Parathyroid adenoma (tissue), 2 donors: ENCODE measurements around the gene TSPAN16.

ENCODE experiments used
- H2AFZ ChIP-seq: fragments of 300-600 bp; sonication (generic); one replicate; pipeline ENCODE4 v1.7.0; 2017; ENCODE audit warnings: antibody characterized with exemption, mild to moderate bottlenecking
- H3K27ac ChIP-seq: fragments of 300-600 bp; sonication (generic); one replicate; pipeline ENCODE4 v1.7.0; 2017
- H3K27me3 ChIP-seq: fragments of 300-600 bp; sonication (generic); one replicate; pipeline ENCODE4 v1.7.0; 2017; ENCODE audit warnings: low read length; ENCODE audit not compliant: control insufficient read depth, insufficient read depth
- H3K36me3 ChIP-seq: fragments of 300-600 bp; sonication (generic); one replicate; pipeline ENCODE4 v1.7.0; 2017; ENCODE audit warnings: low read length; ENCODE audit not compliant: control insufficient read depth, insufficient read depth
- H3K4me1 ChIP-seq: fragments of 300-600 bp; sonication (generic); one replicate; pipeline ENCODE4 v1.7.0; 2017; ENCODE audit warnings: control low read depth
- H3K4me2 ChIP-seq: fragments of 300-600 bp; sonication (generic); one replicate; pipeline ENCODE4 v1.7.0; 2017; ENCODE audit warnings: low read length
- H3K4me3 ChIP-seq: fragments of 300-600 bp; sonication (generic); one replicate; pipeline ENCODE4 v1.7.0; 2017; ENCODE audit warnings: low read depth, low read length
- H3K79me2 ChIP-seq: fragments of 300-600 bp; sonication (generic); one replicate; pipeline ENCODE4 v1.7.0; 2017; ENCODE audit warnings: control low read depth
- H3K9ac ChIP-seq: fragments of 300-600 bp; sonication (generic); one replicate; pipeline ENCODE4 v1.7.0; 2017; ENCODE audit warnings: mild to moderate bottlenecking
- H3K9me3 ChIP-seq: fragments of 300-600 bp; sonication (generic); one replicate; pipeline ENCODE4 v1.7.0; 2017; ENCODE audit warnings: low read length; ENCODE audit not compliant: control insufficient read depth
- CTCF ChIP-seq: fragments of 300-600 bp; sonication (generic); IDR thresholded peaks from one replicate; pipeline ENCODE4 v1.7.0; 2017; ENCODE audit warnings: antibody characterized with exemption, mild to moderate bottlenecking
- donor health status: primary hyperparathyroidism.

Gene TSPAN16

GRCh38 chr19:11273989-11274388 lies 22.0 kb upstream of the TSPAN16 start:
- no peaks in the 10 kb centered on the region for H3K36me3 ChIP-seq
- H3K9me3 ChIP-seq: no peaks in the 10 kb centered on the region
- no peaks in the 10 kb centered on the region for H3K27me3 ChIP-seq
- no peak overlapping the region for H2AFZ ChIP-seq
- TF ChIP-seq CTCF: no peak
- H3K4me2 ChIP-seq: no peak overlapping the region
- H3K4me3 ChIP-seq: no peak overlapping the region
- H3K9ac ChIP-seq: no peak overlapping the region
- H3K4me1 ChIP-seq: no peaks in the 10 kb centered on the region
- no peaks in the 10 kb centered on the region for H3K79me2 ChIP-seq
- H3K27ac ChIP-seq: no peak overlapping the region

- no peak for TF ChIP-seq CTCF
- Histone ChIP-seq H3K9ac (no peak overlapping the region), H3K27ac (no peak overlapping the region), H3K4me1 (no peaks in the 10 kb centered on the region), H3K9me3 (no peaks in the 10 kb centered on the region), H3K4me3 (no peak overlapping the region), H2AFZ (no peak overlapping the region), H3K4me2 (no peak overlapping the region), H3K36me3 (no peaks in the 10 kb centered on the region), H3K27me3 (no peaks in the 10 kb centered on the region), H3K79me2 (no peaks in the 10 kb centered on the region)
Observed at GRCh38 chr19:11274533-11275086, 21.4 kb upstream of the TSPAN16 start.

GRCh38 chr19:11278670-11279069 lies 17.3 kb upstream of the TSPAN16 start:
- Histone ChIP-seq H3K27ac (no peak overlapping the region), H3K4me3 (no peak overlapping the region), H3K4me1 (no peaks in the 10 kb centered on the region), H2AFZ (no peak overlapping the region), H3K9ac (no peak overlapping the region), H3K36me3 (no peaks in the 10 kb centered on the region), H3K4me2 (no peak overlapping the region), H3K79me2 (no peaks in the 10 kb centered on the region), H3K27me3 (no peaks in the 10 kb centered on the region), H3K9me3 (no peaks in the 10 kb centered on the region)
- no peak for TF ChIP-seq CTCF

GRCh38 chr19:11279505-11280236 lies 16.3 kb upstream of the TSPAN16 start:
- Histone ChIP-seq H2AFZ (no peak overlapping the region), H3K9me3 (no peaks in the 10 kb centered on the region), H3K36me3 (no peaks in the 10 kb centered on the region), H3K27ac (no peak overlapping the region), H3K4me3 (no peak overlapping the region), H3K9ac (no peak overlapping the region), H3K79me2 (no peaks in the 10 kb centered on the region), H3K4me1 (no peaks in the 10 kb centered on the region), H3K4me2 (no peak overlapping the region), H3K27me3 (no peaks in the 10 kb centered on the region)
- TF ChIP-seq CTCF: no peak
